ENCODE measurements around the gene AK5.

DNA sequence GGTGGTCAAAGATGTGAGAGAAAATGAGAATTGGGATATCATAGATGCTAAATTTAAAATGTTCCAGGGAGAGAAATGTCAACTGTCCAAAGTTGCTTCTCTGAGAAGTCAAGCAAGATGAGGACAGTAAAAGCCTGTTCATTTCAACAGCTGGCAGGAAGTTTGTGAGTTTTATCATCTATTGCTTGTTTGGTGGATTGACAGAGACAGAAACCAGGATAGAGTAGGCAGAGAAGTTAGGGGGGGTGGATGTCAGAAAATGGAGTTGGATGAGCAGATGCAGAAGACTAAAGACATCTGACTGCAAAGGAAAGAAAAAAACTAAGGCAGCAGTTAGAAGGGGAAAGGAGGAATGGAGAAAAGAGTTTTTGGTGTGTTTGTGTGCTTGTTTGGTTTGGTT, 78.4 kb downstream of the AK5 start:
- no peak for TF ChIP-seq ZNF530 (CRISPR knock-in tag; IDR thresholded peaks at IDR 0.05; ENCODE audit: low read depth)
- TF ChIP-seq, protein P1, sequence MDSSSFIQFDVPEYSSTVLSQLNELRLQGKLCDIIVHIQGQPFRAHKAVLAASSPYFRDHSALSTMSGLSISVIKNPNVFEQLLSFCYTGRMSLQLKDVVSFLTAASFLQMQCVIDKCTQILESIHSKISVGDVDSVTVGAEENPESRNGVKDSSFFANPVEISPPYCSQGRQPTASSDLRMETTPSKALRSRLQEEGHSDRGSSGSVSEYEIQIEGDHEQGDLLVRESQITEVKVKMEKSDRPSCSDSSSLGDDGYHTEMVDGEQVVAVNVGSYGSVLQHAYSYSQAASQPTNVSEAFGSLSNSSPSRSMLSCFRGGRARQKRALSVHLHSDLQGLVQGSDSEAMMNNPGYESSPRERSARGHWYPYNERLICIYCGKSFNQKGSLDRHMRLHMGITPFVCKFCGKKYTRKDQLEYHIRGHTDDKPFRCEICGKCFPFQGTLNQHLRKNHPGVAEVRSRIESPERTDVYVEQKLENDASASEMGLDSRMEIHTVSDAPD (CRISPR knock-in tag; IDR thresholded peaks at IDR 0.05) = no peak
- TF ChIP-seq, protein P2, sequence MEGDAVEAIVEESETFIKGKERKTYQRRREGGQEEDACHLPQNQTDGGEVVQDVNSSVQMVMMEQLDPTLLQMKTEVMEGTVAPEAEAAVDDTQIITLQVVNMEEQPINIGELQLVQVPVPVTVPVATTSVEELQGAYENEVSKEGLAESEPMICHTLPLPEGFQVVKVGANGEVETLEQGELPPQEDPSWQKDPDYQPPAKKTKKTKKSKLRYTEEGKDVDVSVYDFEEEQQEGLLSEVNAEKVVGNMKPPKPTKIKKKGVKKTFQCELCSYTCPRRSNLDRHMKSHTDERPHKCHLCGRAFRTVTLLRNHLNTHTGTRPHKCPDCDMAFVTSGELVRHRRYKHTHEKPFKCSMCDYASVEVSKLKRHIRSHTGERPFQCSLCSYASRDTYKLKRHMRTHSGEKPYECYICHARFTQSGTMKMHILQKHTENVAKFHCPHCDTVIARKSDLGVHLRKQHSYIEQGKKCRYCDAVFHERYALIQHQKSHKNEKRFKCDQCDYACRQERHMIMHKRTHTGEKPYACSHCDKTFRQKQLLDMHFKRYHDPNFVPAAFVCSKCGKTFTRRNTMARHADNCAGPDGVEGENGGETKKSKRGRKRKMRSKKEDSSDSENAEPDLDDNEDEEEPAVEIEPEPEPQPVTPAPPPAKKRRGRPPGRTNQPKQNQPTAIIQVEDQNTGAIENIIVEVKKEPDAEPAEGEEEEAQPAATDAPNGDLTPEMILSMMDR (CRISPR knock-in tag; IDR thresholded peaks at IDR 0.05) = no peak
